ENCODE measurements around the gene SGPP2.

SGPP2 gene

DNA sequence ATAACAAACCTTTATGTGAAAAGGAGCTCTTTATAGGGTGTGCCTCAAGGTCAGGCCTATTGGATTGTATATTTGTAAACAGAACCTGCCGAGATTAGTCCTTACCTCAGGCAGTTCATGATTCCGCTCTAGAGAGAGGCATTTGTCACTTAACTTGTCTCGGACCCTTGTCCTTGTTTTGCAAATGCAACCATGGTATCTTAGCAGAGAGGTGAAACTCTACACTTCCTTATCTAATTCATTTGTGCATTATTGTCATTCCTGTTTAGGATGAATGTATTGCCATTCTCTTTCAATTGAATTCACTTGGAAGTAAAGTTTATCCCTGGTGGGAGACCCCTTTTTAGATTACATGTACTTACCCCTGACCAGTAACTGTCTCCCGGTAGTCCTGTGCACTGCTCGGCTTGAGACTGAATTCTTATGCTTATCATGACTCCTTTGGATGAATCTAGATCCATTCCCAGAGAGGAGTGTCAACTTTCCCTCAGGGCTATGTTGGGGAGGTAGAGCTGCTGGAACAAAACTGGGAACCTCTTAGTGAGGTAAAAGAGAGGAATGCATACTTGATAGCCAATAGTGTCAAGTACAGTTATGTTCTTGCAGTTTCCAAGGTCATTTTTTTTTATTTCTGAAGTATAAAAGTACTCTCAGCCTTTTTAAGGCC lies 46.6 kb downstream of the SGPP2 start:
- no peak for DNase-seq (ENCODE audit: low read depth in 2 of 2)

DNA sequence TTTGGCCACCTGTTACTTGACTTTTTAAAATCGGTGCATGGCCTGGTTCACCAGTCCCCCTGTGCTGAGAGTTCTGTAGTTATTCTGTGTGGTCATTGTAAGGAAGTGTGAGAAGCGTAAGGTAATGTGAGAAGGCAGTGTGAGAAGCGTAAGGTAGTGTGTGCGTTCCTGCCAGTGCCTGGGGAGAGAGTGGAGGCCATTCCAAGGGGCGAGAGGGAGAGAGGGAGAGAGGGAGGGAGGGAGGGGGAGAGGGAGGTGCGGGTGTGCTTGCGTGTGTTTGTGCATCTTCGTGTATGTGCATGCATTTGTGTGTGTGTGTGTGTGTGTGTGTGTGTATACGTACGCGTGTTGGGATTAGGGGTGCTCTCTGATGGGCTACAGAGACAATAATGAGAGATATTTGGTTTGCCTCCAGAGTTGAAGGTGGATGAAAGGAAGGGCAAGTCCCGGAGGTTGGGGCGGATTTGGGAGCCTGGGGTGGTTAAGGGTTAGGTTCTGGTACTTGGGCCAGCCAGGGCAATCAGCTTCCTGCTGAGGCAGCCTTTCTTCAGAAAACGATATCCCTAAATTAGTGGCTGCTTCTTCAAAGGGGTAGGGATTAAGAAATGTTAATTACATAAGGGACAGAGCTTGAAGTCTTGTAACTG lies 53.7 kb downstream of the SGPP2 start:
- no peak for DNase-seq (ENCODE audit: low read depth in 2 of 2)

DNA sequence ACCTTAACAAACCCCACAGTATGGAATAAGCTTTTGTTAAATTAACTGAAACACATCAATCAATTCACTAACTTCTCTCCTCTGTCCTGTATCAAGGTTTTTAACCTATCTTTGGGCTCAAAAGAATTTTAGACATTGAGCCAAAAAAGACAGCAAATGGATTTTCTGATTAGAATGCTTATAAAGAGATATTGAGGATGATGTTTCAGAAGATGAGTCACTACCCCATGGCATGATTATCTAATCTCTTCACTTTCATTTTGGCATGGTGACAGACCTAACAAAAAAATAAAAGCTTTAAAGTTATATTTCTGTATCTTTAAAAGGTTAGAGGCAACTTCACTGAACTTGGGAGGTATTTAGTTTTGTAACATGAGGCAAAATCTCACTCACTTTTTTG lies 55.5 kb downstream of the SGPP2 start:
- DNase-seq (ENCODE audit: low read depth in 2 of 2), result no peak

DNA sequence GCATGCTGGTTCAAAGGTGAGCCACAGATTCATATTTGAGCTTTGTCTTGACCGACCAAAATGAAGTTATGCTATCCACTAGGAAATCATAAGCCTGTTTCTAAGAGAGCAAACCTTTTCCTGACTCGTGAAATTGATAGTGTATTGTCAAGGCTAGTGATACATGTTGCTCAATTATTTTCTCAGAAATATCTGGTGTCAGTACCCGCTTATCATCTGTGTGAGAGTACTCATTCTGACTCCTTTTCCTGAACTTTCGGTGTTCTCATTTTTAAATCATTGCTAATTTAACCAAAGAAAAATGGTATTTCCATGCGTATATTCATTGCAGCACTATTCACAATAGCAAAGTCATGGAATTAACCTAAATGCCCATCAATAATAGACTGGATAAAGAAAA lies 56.2 kb downstream of the SGPP2 start:
- DNase-seq (ENCODE audit: low read depth in 2 of 2), result no peak

DNA sequence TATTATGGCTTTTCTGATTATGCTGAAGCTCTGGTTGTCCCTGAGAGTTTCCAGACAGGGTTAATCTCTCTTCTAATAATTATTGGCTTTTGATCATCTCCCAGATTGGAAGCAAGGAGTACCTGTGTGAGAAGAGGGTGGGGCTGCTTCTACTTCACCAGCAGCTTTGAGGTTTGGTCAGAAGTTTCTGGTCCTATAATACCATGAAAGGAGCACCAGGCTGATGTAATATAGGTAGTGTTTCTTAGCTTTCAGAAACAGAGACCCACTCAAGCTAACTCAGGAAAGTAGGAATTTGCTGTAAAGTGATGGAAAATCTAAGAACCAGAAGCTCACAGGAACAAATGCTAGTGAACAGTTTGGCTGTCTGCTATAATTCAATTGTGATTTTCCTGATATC lies 57.6 kb downstream of the SGPP2 start:
- no peak for DNase-seq (ENCODE audit: low read depth in 2 of 2)

DNA sequence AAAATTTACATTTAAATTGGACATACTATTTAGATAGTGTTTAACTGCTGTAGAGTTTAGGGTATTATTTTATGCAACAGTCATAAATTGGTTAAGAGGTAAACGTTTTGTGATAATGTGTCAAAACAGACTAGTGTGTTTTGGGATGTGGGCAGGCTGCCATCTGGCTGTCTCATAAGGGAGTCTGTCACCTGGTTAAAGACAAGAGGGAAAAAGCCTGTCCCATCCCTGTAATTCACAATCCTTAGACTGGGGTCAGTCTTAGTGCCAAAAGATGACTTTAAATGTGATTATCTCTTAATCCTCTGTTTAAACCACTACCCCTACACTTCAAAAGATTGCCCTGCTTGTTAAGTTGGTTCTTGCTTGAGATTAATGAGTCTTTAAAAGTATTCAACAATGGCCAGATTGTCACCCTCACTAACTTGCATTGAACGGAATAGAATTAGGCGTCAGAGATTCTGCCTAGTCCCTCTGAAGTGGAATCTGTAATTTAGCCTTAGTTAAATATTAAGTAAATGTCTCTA lies 59.2 kb downstream of the SGPP2 start:
- no peak for DNase-seq (ENCODE audit: low read depth in 2 of 2)

DNA sequence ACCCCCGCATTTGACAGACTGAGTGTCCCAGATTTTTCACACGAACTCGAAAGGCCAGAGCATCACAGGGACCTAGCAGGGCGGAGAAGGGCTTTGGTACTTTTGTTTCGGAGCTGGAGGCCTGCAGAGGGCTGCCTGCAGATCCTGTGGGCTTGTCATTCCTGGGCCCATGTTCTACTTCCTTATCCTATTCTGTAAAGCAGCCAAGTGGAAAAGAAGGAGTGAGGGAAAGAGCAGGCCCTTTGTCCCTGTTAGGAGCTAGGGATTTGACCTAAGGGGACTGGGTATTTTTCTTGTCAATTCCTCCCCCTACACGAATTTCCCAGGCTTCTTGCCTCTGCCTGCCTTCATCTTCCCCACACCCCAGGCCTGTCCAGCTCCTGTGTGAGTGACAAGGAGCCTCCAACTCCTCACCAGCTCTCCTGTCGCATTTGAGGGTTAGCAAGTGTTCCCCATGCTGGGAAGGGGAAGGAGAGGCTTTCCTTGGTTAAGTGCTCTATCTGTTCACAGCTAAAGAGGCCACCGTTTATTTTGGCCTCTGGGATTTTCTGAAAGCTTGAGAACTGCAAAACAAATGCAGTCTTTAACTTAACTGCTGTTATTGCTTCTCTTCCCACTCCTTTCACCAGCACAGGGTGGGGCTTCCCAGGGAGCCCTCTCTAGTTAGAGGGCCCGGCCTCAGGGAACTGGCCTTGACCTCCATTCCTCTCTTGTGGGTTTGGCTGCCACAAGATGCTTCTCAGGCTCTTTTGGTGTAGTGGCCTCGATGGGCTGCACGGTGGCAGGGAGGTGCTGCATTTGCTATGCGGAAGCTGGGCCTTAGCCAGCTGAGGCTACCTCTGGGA lies 61.2 kb downstream of the SGPP2 start:
- no peak for DNase-seq (ENCODE audit: low read depth in 2 of 2)

DNA sequence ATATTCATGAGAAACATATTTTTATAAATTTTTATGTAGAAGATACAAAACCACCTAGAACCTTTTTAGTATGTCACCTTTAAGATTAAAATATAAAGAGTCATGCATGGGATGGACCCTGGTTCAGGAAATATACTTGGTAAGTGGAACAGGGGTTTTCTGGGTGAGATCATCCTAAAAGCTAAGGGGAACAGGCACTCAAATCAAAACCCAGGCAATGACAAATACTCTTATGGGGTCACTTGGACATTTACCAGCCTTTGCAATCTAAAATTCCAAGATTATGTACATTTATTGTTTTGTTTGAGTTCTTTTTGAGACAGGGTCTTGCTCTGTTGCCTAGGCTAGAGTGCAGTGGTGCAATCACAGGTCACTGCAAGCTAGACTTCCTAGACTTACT lies 65.8 kb downstream of the SGPP2 start:
- DNase-seq (ENCODE audit: low read depth in 2 of 2), result no peak

DNA sequence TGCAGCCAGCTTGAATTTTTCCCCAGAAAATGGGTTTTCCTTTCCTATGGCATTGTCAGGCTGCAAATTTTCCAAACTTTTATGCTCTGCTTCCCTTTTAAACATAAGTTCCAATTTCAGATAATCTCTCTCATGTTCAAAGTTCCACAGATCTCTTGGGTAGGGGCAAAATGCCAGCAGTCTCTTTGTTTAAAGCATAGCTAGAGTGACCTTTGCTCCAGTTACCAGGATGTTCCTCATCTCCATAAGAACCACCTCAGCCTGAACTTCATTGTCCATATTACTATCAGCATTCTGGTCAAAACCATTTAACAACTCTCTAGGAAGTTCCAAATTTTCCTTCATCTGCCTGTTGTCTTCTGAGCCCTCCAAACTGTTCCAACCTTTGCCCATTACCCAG lies 68.3 kb downstream of the SGPP2 start:
- no peak for DNase-seq (ENCODE audit: low read depth in 2 of 2)

DNA sequence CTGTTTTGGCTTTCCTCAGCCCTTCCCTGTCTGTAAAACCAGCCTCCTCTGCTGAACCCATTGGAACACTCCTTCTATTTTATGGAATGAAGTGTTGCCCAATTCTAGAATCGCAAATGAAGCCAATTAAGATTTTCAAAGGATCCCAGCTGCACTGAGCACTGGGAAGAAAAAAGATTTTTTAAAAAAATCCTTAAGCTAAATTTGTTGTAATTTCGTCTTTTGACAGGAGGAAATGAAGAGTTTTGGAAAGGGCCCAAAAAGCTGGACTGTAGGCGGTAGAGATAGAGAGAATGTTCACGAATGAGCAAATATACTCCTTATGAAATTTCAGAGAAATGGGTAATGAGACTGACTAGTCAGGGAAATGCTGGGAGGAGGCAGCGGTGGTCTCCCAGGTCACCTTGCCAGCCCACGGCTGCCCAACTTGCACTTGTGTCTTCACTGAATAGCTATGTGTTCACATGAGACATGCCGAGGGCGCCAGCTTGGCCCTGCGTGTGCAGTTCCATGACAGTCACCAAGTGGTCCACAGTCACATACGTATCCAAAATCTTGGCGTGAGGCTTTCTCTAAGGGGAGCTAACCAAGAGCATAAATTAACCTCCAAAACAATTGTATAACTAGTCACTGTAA lies 69.9 kb downstream of the SGPP2 start:
- DNase-seq (ENCODE audit: low read depth in 2 of 2), result no peak

DNA sequence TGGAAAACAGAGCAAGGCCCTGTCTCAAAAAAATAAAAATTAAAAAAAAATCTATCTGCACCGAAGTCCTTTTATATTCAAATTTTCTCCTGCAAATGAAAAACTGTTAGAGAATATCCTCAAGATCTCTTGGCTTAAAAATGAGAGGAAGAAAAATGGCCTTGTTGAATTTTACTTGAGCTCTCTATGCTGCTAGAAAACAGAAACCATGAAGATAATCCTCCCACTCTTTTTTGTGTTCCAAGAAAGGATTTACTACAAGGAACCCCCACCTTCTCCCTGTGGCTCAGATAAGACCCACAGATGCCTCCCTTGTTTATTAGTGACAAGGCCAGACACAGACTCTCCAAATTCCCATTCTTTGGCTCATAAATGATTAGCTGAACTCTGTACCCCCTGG lies 71.0 kb downstream of the SGPP2 start:
- no peak for DNase-seq (ENCODE audit: low read depth in 2 of 2)

DNA sequence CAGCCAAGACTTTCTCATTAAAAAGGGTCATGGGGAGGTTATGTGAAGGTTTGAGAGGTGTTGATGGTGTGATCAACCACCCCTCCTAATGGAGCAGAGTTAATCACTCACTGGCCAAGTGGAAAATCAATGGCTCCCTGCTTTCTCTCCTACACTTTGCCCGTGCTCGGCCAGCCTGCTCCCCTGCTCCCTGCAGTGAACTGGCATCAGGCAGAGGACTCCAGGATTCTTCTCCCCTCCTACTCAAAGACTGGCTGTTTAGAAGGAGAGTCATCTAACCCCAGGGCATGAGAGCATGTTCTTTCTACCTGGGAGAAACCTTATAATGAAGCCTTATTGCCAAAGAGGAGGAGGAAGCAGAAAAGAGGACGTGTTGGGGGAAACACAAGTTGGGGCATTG lies 74.9 kb downstream of the SGPP2 start:
- DNase-seq (ENCODE audit: low read depth in 2 of 2), result no peak

DNA sequence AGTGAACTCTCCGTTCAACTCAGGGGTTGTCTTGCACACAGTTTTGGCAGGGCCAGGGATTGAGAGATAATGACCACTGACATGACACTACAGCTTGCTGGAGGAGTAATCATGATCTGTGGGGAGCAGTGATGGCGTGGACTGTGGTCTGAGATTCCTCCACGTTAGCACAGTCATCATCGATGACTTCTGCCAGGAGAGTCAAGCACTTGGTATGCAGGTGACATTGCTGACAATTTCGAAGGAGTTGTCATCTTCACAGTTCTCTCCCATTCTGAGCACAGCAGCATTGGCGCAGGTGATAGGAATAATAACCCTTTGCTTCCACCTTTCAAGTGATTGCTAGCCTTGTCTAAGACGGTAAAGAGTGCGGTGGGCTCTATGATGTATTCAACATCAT lies 79.8 kb downstream of the SGPP2 start:
- DNase-seq (ENCODE audit: low read depth in 2 of 2), result no peak

DNA sequence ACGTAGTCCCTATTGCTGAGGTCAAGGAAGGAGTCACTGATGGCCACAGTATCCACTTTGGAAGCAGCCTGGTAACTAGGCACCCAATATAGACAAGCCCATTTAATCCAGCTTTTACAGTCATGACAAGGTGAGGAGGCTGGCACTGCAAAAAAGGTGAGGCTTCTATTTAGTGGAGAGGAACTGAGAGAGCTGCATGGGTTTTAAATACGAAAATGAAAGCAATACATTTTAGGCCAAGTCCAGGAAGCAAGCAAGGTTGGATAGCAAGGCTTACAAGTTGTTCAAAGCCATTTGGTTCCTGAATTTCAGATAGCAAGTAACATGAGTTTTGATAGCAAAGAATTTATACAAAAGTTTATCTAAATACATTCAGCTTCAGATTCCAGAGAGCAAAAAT lies 80.4 kb downstream of the SGPP2 start:
- no peak for DNase-seq (ENCODE audit: low read depth in 2 of 2)

DNA sequence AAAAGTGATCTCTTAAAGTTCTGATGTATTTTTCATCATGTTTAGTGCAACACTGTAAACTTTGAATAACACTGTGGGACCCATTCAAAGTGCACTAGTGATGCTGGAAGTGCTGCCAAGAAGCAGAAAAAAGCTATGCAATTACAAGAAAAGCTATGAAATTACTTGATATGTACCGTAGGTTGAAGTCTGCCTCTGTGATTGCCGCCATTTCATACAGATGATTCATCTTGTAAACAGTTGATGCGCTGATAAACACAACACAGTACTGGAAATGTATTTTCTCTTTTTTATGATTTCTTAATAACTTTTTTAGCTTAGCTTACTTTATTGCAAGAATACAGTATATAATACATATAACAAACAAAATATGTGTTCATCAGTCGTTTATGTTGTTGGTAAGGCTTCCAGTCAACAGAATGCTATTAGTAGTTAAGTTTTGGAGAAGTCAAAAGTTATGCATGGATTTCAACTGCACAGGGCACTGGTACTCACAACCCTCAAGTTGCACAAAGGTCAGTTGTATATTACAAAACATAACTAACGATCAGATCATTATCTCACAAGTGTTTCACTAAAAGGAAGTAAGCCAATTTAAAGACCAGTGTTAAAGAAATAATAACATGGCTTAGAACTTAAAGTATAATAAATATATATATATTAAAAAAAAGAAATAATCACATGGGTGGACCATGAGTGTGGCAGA lies 82.0 kb downstream of the SGPP2 start:
- no peak for DNase-seq (ENCODE audit: low read depth in 2 of 2)

DNA sequence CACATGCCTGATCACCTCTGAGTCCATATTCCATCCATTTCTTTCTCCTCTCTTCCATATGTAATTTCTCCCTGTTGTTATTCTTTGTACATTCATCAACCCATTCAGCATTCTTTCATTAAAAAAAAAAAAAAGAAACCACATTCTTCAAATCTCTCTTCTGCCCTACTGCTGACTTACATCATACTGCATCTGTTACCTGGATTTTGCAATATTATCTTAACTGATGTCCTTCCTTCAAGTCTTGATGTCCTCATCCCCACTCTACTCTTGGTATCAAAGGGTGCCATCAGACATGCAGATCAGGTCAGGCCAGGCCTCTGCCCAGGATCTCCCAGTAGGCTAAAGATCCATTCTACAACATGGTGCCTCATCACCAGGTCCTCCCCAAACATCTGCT lies 90.6 kb downstream of the SGPP2 start:
- no peak for DNase-seq (ENCODE audit: low read depth in 2 of 2)

DNA sequence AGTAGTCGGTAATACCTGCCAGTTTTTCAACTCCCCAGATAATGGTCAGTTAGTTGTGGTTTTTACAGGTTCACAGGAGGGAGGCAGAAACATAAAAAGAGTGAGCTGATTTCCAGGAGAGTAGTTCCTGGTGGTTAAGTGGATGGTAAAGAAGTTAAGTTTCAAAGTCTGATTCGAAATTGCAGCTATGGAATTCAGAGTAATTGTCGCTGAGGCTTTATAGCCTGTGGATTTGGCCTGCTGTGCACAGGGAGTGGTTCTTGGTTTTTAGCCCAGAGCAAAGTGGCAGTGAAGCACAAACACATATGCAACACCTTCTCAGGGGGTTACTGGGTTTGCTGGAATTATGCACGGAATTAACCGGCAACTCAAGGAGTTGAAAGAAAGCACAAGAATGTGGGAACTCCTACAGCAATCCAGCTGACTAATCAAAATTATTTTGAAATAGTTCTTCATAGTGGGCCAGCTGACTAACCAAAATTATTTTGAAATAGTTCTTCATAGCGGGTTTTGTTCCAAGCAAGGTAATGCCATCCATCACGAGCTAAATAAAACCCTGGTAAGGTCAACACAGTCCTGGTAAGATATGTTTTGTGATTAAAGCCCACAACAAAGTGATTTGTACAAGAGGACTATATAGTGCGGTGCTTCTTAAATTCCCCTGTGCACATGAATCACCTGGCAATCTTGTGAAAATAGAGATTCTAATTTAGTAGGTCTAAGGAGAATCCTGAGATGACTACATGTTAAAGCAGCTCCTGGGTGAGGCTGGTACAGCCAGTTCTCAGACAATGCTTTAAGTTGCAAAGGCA lies 94.4 kb downstream of the SGPP2 start:
- DNase-seq (ENCODE audit: low read depth in 2 of 2), result no peak

DNA sequence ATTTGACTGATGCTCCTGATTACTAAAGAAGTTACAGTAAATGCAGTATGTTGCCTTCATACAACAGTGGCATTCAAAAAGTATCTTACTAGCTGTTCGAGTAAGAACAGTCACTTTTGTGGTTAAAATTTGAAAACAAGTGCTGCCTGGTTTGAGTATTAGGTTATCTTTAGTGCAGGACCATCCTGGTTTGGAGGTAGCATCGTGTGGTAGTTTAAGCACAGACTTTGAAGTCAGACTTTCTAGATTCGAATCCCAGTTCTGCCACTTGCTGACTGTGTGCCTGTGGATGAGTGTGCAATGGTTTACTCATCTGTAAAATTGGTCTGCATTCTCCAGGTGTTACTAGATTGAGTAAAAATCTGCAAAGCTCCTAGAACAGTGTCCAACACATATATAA lies 96.8 kb downstream of the SGPP2 start:
- no peak for DNase-seq (ENCODE audit: low read depth in 2 of 2)

DNA sequence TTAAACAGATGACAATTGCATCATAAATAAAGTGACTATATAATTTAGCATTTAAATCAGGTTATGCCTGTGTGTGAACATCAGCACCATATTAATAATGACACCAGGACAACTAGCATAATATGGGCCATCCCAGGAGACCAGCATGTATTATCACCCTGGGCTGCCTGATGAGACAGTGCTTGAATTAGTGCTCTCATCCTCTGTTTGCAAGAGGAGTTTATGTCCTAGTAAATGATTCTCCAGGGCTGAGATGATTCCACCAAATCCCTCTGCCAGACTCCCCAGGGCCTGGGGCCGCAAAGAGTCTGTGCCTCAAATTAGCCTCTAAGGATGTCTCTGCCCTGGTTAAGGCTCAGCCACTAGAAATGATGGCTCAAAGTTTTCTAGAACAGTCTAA lies 97.7 kb downstream of the SGPP2 start:
- no peak for DNase-seq (ENCODE audit: low read depth in 2 of 2)

DNA sequence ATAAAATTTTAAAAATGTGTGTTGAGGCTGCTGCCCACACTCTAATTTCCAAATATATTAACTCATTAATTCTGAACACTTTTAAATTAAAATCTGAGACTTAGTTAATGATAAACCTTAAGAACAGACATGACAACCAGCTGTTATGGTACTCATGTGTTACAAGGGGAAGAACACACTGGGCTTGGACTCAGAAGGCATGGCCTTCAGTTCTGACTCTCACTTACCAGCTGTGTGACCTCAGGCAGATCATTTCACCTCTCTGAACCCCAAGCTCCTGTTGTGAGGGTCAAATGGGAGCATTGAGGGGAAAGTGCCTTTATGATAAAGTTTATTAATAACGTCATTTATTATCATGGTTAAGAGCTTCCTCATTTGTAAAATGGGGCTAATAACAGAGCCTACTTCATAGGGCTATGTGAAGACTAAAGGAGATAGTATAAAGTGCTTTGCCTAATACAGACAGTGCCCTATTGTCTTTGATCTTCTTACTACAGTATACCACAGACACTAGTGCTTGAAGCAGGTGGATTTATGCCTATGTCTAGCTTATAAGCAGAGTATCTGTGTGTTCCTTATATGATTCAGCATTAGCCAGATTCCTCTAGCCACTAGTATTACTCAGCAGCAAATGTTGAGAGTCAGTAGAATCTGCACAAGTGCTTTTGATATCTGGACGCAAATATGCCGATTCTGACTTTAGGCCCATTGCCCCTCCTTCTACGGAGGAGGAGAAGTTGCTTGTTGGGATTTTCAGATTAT lies 99.6 kb downstream of the SGPP2 start:
- DNase-seq (ENCODE audit: low read depth in 2 of 2), result no peak

Measured in stimulated activated CD4-positive, alpha-beta T cell treated with anti-CD3 and anti-CD28 coated beads, Interleukin-4, amount 100 ng/mL, for 48 hours (primary cell).